NB4 (cell line): ENCODE data around the gene IPPK.

Experiments used
- DNase-seq: peaks from one replicate; pipeline ENCODE4 v3.0.0; 2010; ENCODE audit warnings: low read depth
- H3K4me3 ChIP-seq: one replicate; pipeline ENCODE4 v1.5.1; 2011; ENCODE audit warnings: mild to moderate bottlenecking, low read depth, low read length, moderate library complexity
- CTCF ChIP-seq: IDR thresholded peaks from one replicate; pipeline ENCODE4 v1.5.1; 2012; ENCODE audit warnings: low read depth, low read length
- MAX ChIP-seq: IDR thresholded peaks from 2 replicates; pipeline ENCODE4 v1.6.1; 2011; ENCODE audit warnings: low read depth, low read length
- MYC ChIP-seq: IDR thresholded peaks from 2 replicates; pipeline ENCODE4 v1.6.1; 2011; ENCODE audit warnings: low read depth, low read length
- POLR2A ChIP-seq: IDR thresholded peaks from 2 replicates; pipeline ENCODE4 v1.6.1; 2011; ENCODE audit warnings: mild to moderate bottlenecking; ENCODE audit not compliant: insufficient read length; ENCODE audit errors: extremely low read depth

IPPK gene

GRCh38 chr9:92605224-92605623, 64.7 kb downstream of the IPPK start:
- H3K4me3 ChIP-seq = no peak overlapping the region
- TF ChIP-seq MYC = no peak
- TF ChIP-seq POLR2A = no peak
- no peak for TF ChIP-seq CTCF
- TF ChIP-seq MAX = no peak
- DNase-seq = no peak

GRCh38 chr9:92603990-92604389, 65.9 kb downstream of the IPPK start:
- no peak overlapping the region for H3K4me3 ChIP-seq
- DNase-seq = no peak
- TF ChIP-seq CTCF (no peak), POLR2A (no peak), MAX (no peak), MYC (no peak)

- no peak for TF ChIP-seq CTCF
- TF ChIP-seq MAX = no peak
- no peak for TF ChIP-seq MYC
- TF ChIP-seq POLR2A = no peak
- no peak for DNase-seq
- no peak overlapping the region for H3K4me3 ChIP-seq
These were observed 66.8 kb downstream of the IPPK start for GRCh38 chr9:92603100-92603499.

- TF ChIP-seq POLR2A (no peak), CTCF (no peak), MYC (no peak), MAX (no peak)
- H3K4me3 ChIP-seq = no peak overlapping the region
- no peak for DNase-seq
These were observed 67.5 kb downstream of the IPPK start for GRCh38 chr9:92602413-92602812.

GRCh38 chr9:92601451-92601850, 68.5 kb downstream of the IPPK start:
- TF ChIP-seq CTCF = no peak
- no peak for TF ChIP-seq POLR2A
- no peak for TF ChIP-seq MAX
- TF ChIP-seq MYC = no peak
- H3K4me3 ChIP-seq = no peak overlapping the region
- DNase-seq = no peak
